Cardiac fibroblast (primary cell): ENCODE measurements around the gene PDE4B.

Experiments used
- DNase-seq, 2 donors: peaks; one replicate each; pipeline versions ENCODE4 v3.0.0 to v3.0.0-alpha.2; 2010; ENCODE audit warnings: low read depth in 2 of 2
- H3K4me3 ChIP-seq, 2 donors: replicated peaks in 1 of 2; 1 replicate in 1 of 2; 2 replicates in 1 of 2; pipeline ENCODE4 v1.5.1; 2011; ENCODE audit warnings: low read depth in 2 of 2, low read length in 2 of 2, mild to moderate bottlenecking in 2 of 2, moderate library complexity in 1 of 2
- CTCF ChIP-seq: IDR thresholded peaks from one replicate; pipeline ENCODE4 v1.5.1; 2011; ENCODE audit warnings: low read depth, mild to moderate bottlenecking, low read length, inconsistent platforms

PDE4B gene

GRCh38 chr1:65952696-65953095 is 160.0 kb downstream of the PDE4B start:
- DNase-seq: peak; percentile 10 to 24
- H3K4me3 ChIP-seq: no peak overlapping the region
- TF ChIP-seq CTCF: no peak

GRCh38 chr1:65953170-65953569 is 160.5 kb downstream of the PDE4B start:
- no peak overlapping the region for H3K4me3 ChIP-seq
- DNase-seq: peak in 1 of 2 donors; percentile 10
- no peak for TF ChIP-seq CTCF

- DNase-seq: no peak
- no peak overlapping the region for H3K4me3 ChIP-seq
- no peak for TF ChIP-seq CTCF
These were observed 162.4 kb downstream of the PDE4B start for GRCh38 chr1:65955071-65955470.

DNA sequence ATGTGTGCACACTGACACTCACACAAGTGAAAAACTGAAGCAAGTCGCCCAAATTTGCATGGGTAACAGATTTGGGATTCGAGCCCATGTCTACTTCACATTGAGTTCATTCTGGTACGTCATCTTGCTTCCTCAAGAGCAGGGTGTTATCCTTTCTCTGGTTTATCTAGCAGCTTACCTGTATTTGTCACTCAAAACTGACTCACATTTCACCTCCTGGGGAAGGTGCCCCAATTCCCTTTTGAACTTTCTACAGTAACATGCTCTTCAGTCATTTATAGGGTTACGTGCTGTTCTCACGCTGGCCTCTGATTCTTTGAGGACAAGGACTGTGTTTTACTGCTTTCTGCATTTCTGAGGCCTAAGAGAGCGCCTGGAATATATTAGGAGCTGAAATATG is 162.8 kb downstream of the PDE4B start:
- DNase-seq: no peak
- TF ChIP-seq CTCF: no peak
- H3K4me3 ChIP-seq: no peak overlapping the region

GRCh38 chr1:65958561-65959350 is 166.1 kb downstream of the PDE4B start:
- TF ChIP-seq CTCF: peak; percentile 50
- no peak overlapping the region for H3K4me3 ChIP-seq
- DNase-seq: peak; percentile 70 to 72

- H3K4me3 ChIP-seq: no peak overlapping the region
- TF ChIP-seq CTCF: no peak
- peak; percentile 55 to 62 for DNase-seq
These were observed 167.3 kb downstream of the PDE4B start for GRCh38 chr1:65959896-65960567.
